Amygdala (tissue), 56 donors: ENCODE data around the gene SLC38A9.
"Not testable (repeated sequence)": the region's sequence is repeated elsewhere in the genome, so short reads cannot be mapped to it uniquely, and the experiment has no call there.

Source experiments
- DNase-seq, 56 donors: peaks; one replicate each; lab custom pipeline; 2025; lab: John Stamatoyannopoulos, UW

The SLC38A9 gene

GRCh38 chr5:55620766-55621160, 91.4 kb downstream of the SLC38A9 start:
- DNase-seq, result no peak

DNA sequence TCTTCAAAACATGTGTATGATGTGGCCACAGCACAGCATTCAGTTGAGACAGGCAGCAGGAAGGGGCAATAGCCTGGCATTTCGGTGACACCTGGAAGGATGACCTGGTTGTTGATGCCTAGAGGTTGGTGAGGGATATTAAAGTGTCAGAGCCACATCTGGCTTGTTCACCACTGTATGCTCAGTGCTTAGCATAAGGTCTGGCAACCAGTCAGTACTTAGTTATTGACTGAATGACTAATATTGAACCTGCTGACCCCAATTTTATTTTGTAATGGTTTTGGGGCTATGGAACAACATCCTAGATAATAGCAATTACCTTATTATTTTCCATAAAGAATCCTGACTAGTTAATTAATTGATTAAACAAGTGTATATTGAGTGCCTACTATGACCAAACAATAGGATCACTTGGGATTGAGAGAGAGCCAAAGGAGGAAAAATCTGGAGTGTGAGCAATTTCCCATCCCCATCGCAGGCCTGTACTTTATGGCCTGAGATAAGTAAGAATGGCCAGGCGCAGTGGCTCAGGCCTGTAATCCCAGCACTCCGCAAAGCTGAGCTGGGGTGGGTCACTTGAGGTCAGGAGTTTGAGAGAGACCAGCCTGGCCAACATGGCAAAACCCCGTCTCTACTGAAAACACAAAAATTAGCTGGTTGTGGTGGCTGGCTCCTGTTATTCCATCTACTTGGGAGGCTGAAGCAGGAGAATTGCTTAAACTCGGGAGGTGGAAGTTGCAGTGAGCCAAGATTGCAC, 91.9 kb downstream of the SLC38A9 start:
- DNase-seq, result no peak

DNA sequence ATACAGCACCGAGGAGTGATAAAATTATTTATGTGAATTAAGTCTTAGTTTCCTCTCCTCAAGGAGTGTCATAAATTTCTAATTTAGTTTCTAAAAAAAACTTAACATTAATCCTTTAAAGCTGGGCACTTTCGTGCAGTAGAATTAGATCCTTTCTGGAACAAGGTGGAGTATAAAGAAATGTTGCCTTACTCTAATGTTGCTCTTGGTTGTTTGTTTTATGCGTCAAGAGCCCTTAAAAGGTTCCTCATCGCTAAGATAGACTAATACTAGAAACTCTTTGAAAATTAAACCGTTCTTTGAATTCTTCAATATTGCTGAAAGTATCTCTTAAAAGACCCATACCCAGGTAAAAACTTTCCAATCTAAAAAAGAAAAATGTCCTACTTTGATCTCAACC, 93.8 kb downstream of the SLC38A9 start:
- no peak for DNase-seq

DNA sequence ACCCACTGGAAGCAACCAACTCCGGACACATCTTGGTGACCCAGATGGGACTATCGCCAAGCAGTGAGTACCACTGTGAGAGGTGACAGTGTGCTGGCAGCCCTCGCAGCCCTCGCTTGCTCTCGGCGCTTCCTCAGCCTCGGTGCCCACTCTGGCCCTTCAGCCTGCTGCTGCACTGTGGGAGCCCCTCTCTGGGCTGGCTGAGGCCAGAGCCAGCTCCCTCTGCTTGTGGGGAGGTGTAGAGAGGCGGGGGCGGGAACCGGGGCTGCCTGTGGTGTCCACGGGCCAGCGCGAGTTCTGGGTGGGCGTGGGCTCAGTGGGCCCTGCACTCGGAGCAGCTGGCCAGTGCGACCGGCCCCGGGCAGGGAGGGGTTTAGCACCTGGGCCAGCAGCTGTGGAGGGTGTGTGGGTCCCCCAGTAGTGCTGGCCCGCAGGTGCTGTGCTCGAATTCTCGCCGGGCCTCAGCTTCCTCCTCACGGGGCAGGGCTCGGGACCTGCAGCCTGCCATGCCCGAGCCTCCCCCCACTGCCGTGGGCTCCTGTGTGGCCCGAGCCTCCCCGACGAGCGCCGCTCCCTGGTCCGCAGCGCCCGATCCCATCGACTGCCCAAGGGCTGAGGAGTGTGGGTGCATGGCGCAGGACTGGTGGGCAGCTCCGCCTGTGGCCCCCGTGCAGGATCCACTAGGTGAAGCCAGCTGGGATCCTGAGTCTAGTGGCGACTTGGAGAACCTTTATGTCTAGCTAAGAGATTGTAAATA, 98.8 kb downstream of the SLC38A9 start:
- DNase-seq, result no peak

GRCh38 chr5:55610542-55610941, 101.6 kb downstream of the SLC38A9 start:
- no peak for DNase-seq

GRCh38 chr5:55609413-55609812, 102.7 kb downstream of the SLC38A9 start:
- DNase-seq, result no peak

- no peak for DNase-seq
Observed at GRCh38 chr5:55608595-55609349, 103.4 kb downstream of the SLC38A9 start.

DNA sequence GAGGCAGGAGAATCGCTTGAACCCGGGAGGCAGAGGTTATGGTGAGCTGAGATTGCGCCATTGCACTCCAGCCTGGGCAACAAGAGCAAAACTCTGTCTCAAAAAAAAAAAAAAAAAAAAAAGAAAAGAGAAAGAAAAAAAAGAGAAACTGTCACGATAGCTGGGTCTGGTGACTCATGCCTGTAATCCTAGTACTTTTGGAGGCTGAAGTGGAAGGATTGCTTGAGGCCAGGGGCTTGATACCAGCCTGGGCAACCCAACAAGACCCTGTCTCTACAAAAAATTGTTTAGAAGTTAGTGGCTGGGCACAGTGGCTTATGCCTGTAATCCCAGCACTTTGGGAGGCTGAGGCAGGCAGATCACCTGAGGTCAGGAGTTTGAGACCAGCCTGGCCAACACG, 104.8 kb downstream of the SLC38A9 start:
- DNase-seq, result not testable (repeated sequence)

DNA sequence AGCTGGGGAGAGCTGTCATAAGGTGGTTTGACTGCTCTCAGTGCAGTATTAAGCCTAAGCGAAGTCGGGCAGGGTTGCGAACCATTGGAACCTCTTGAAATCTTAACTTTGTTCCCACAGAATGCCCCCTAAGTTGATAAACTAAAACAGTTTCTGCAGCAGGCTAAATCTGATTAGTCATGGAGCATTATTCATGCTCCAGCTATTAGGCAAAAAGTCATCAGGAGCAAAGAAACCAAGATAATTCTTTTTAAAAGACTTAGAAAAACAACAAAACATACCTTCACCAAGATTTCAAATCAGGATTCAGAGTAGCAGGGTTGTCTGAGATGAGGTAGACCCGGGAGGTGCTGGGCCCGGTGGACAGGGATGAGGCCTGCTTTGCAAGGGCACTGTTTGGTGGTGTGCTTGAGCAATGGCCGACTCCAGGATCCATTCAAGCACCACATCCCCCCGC, 107.5 kb downstream of the SLC38A9 start:
- no peak for DNase-seq

DNA sequence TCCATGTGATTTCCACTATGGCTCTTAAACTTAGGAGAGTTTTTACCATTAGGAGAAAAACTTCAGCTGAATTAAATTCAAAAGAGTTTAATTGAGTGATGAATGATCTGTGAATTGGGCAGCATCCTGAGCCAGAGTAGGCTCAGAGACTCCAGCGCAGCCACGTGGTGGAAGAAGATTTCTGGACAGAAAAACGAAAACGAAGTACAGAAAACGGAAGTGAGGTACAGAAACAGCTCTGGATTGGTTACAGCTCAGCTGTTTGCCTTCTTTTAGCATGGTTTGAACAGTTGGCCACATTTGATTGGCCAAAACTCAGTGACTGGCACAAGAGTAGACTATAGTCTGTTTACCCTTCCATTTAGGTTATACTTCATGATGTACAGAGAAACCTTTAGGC, 108.2 kb downstream of the SLC38A9 start:
- peak in 40 of 56 donors; percentile 9 to 81 (median 40) for DNase-seq

DNA sequence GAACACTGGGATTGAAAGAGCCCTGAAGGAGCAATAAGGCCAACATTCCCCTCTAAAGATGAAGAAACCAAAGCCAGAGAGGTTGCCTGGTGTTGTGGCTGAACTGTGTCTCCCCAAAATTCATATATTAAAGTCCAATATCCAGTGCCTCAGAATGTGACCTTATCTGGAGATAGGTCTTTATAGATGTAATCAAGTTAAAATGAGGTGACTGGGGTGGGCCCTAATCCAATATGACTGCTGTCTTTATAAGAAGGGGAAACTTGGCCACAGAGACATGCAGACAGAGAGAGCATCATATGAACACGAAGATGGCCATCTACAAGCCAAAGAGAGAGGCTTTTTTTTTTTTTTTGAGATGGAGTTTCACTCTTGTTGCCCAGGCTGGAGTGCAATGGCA, 110.5 kb downstream of the SLC38A9 start:
- no peak for DNase-seq

DNA sequence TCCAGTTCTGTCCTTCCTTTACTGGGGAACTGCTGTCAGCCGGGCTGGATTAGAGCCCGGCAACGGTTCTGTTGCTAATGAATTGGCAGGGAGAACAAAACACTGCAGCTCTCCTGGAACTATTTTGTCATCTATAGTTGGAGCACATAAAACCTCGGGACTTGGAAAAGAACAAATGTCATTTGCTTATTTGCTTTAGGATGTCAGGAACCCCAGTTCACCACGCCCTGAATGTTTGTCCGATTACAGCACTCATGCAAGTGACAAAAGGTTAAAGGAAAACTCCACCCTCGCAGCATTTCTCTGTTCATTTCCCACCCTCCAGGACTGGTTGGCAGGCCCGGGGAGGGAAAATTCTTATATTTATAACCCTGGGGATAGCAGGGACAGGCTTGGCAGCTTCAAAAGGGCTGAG, 110.9 kb downstream of the SLC38A9 start:
- DNase-seq, result peak in 52 of 56 donors; percentile 16 to 86 (median 58)

DNA sequence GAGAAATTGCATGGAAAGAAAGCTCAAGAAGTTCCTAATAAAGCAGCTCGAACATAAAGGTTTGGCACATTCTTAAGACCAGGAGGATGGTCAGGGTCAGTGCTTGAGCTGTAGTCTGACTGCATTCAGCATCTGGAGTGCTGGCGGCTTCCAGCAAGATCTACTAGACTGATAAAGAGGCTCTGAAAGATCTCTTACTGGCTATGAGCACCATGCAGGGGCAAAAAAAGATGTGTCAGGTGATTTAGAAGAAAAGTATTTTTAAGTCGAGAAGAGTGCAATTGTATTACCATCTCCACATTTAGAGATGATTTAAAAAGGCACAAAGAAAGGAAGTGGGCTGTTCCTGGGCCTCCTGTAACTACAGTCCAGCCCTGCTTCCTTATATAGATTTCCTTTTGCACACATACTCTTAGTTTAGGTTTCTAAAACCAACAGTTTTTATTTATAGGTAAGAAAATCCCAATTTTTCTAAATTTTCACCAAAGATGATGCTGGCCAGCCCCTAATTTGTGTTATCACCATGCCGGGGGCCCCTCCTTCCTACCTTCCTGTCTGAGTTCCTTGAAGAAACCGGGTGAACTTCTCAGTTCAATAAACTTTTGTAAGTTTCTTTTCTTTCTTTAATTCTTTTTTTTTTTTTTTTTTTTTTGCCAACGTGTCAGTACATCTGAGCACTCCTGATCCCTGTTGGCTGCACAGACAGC, 111.5 kb downstream of the SLC38A9 start:
- DNase-seq, result peak in 2 of 56 donors; percentile 9 to 25

GRCh38 chr5:55600086-55600485, 112.0 kb downstream of the SLC38A9 start:
- DNase-seq, result peak in 1 of 56 donors; percentile 11

DNA sequence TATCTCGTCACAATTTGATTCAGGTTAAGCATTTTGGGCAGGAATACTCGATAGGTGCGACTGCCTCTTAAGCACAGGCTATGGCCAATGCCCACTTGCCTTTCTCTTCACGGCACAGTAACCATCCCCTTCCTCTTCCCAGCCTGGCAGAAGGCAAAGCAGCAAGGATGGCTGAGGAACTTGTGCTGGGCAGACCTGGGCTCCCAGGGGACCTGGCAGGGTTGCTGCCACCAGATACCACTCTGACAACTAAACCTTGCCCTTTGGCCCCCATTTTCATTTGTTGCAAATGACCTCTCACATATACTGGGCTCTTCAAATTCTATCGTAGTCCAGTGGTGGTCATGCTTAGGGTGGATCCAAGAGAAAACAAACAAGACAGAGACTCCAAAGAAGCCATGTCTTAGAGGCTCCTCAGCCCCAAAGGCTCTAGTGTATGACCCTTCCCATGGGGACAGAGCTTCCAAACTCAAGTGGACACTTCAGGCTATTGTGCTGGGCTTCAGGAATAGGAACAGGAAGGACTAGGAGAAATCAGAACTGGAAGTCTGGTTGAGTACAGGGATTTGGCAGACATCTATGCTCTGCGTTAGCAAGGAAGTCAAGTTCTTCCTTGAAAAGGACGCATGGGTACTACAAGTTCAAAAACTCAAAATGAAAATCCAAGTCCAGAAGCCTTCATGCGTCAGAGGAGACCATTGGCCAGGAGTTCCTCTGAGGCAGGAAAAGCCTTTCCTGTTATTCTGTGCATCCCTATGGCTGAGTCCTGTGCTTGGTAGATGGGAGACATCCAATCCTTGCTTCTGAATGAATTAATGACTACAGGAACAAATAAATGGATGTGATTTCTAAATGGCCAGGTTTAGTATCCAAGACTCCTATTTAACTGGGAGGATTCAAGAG, 112.7 kb downstream of the SLC38A9 start:
- no peak for DNase-seq

GRCh38 chr5:55597014-55597981, 114.8 kb downstream of the SLC38A9 start:
- DNase-seq, result no peak

DNA sequence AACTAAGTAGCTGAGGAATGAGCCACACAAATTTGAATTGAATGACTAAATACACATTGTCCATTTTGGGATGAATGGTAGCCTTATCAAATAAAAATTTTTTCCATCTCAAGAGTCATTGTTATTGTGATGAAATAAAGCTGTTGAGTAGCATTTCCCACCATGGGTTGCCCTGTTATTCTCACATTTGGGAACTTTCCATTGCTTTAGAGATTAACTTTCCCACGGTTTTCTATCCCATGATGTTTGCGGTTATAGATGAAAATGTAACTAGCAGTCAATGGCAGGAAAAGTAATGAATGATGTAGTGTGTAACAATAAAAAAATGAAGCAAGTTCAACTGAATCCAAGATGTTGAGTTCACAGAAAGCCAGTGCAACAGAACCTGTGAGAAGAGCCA, 117.5 kb downstream of the SLC38A9 start:
- no peak for DNase-seq

- DNase-seq, result no peak
Observed at GRCh38 chr5:55593115-55593472, 119.0 kb downstream of the SLC38A9 start.
